Uterus (tissue), 2 donors: ENCODE data around the gene LHPP.

Experiments used
- POLR2A ChIP-seq, 2 donors: fragments of 450-650 bp; IDR thresholded peaks; one replicate each; pipeline ENCODE4 v1.6.1; 2016; ENCODE audit warnings: antibody characterized with exemption in 2 of 2, mild to moderate bottlenecking in 1 of 2, moderate library complexity in 1 of 2
- TF ChIP-seq, protein P1 (sequence below), 4 experiments: fragments of 200-600 bp in 2 of 4; fragments of 450-650 bp in 2 of 4; sonication (generic) in 2 of 4; IDR thresholded peaks; one replicate each; pipeline ENCODE4 v1.5.1; 2016 to 2019; ENCODE audit warnings: antibody characterized with exemption in 4 of 4, mild to moderate bottlenecking in 2 of 4, moderate library complexity in 1 of 4

DNA sequence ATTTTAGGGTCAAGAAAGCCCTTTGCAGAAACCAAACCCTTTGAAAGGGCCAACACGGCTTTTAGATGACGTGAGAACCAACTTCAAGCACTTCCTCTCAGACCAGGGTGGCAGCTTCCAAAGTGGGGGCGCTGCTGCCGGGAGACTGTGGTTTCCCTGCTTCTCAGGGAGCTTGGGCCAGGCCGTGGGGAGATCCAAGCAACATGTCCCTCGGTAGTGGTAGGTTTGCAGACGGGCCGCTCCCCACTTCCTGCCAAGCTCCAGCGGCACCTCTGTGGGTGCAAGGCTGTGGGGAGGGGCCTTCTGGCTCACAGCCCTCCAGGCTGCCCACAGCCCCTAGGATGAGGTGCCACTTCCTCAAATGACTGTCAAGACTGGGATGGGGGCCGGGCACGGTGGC lies 150.1 kb downstream of the LHPP start:
- TF ChIP-seq, protein P1, sequence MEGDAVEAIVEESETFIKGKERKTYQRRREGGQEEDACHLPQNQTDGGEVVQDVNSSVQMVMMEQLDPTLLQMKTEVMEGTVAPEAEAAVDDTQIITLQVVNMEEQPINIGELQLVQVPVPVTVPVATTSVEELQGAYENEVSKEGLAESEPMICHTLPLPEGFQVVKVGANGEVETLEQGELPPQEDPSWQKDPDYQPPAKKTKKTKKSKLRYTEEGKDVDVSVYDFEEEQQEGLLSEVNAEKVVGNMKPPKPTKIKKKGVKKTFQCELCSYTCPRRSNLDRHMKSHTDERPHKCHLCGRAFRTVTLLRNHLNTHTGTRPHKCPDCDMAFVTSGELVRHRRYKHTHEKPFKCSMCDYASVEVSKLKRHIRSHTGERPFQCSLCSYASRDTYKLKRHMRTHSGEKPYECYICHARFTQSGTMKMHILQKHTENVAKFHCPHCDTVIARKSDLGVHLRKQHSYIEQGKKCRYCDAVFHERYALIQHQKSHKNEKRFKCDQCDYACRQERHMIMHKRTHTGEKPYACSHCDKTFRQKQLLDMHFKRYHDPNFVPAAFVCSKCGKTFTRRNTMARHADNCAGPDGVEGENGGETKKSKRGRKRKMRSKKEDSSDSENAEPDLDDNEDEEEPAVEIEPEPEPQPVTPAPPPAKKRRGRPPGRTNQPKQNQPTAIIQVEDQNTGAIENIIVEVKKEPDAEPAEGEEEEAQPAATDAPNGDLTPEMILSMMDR (IDR thresholded peaks at IDR 0.05): no peak
- no peak for TF ChIP-seq POLR2A (IDR thresholded peaks at IDR 0.05)
